K562 (cell line): ENCODE data around the gene IL2. TPM values are rescaled to one million over a fixed set of nuclear protein-coding genes. Genes with fewer than 3 reads are reported as not detected.

Experiments
- ATAC-seq: fragments of 200-7000 bp; cut with Tn5 transposase; 3 replicates; pipeline ENCODE4 v1.9.1; 2020; ENCODE audit warnings: moderate library complexity
- BruUV-seq: library from RNA; stranded (reverse); fragments of 400-500 nt; replicated peaks from 2 replicates; lab custom pipeline; 2021; lab: Mats Ljungman, UMichigan
- CTCF ChIA-PET: fragments of 300-600 bp; formaldehyde crosslinking; extraction: SDS; loops from one replicate; lab custom pipeline; 2021; ENCODE audit warnings: low intra/inter-chr PET ratio; lab: Yijun Ruan, JAX
- POLR2A ChIA-PET: fragments of 300-600, 350-650 bp; sonication (Branson Sonifier 250); formaldehyde crosslinking; extraction: SDS; loops from one replicate; lab custom pipeline; 2021; ENCODE audit warnings: antibody characterized with exemption, inconsistent platforms; lab: Yijun Ruan, JAX
- DNase-seq, 4 experiments: peaks; one replicate each; pipeline versions ENCODE4 v3.0.0 to v3.0.0-alpha.2; 2011 to 2018; ENCODE audit warnings: low spot score in 3 of 4, mixed read lengths in 3 of 4; ENCODE audit errors: extremely low read depth in 1 of 4
- FAIRE-seq: peaks from 2 replicates; lab custom pipeline; 2011; peaks lifted over from hg19 to GRCh38; lab: Jason Lieb, UNC
- H2AFZ ChIP-seq: 2 replicates; pipeline ENCODE4 v1.6.0; 2011; ENCODE audit warnings: low read depth, low read length, control low read depth, inconsistent platforms
- H3K27ac ChIP-seq: fragments of 200-600 bp; 3 replicates; pipeline ENCODE4 v1.8.0; 2011; ENCODE audit warnings: low read depth, mild to moderate bottlenecking, control low read depth, inconsistent platforms, low read length, moderate library complexity, mixed read lengths; ENCODE audit errors: extremely low read depth
- H3K27me3 ChIP-seq, 2 experiments: fragments of 300-600 bp in 1 of 2; 2 replicates in 1 of 2; 3 replicates in 1 of 2; pipeline versions ENCODE4 v1.6.0 to v1.8.0; 2011; ENCODE audit warnings: inconsistent platforms in 2 of 2, low read length in 2 of 2, mild to moderate bottlenecking in 1 of 2, mixed read lengths in 1 of 2, moderate library complexity in 1 of 2; ENCODE audit not compliant: control insufficient read depth in 2 of 2, insufficient read depth in 2 of 2
- H3K36me3 ChIP-seq: fragments of 300-600 bp; 3 replicates; pipeline ENCODE4 v1.8.0; 2011; ENCODE audit warnings: mild to moderate bottlenecking, low read length, inconsistent platforms; ENCODE audit not compliant: control insufficient read depth, insufficient read depth
- H3K4me1 ChIP-seq, 2 experiments: fragments of 200-600 bp in 1 of 2; replicated peaks in 1 of 2; 2 replicates in 1 of 2; 3 replicates in 1 of 2; pipeline versions ENCODE4 v1.5.1 to v1.8.0; 2011; ENCODE audit warnings: inconsistent platforms in 2 of 2, low read length in 2 of 2, mild to moderate bottlenecking in 1 of 2, mixed read lengths in 1 of 2, moderate library complexity in 1 of 2; ENCODE audit not compliant: control insufficient read depth in 2 of 2, insufficient read depth in 2 of 2
- H3K4me2 ChIP-seq: 2 replicates; pipeline ENCODE4 v1.6.1; 2011; ENCODE audit warnings: low read length, control low read depth, inconsistent platforms, mixed read lengths; ENCODE audit not compliant: insufficient read depth
- H3K4me3 ChIP-seq: fragments of 200-600 bp; sonication (generic), shearing (Covaris generic); 2 replicates; pipeline ENCODE4 v1.5.1; 2016; ENCODE audit warnings: control low read depth, inconsistent platforms
- H3K79me2 ChIP-seq: fragments of 200-600 bp; 3 replicates; pipeline ENCODE4 v1.8.0; 2011; ENCODE audit warnings: low read length, inconsistent platforms; ENCODE audit not compliant: control insufficient read depth, insufficient read depth
- H3K9ac ChIP-seq, 2 experiments: 2 replicates each; pipeline versions ENCODE4 v1.6.0 to v1.6.1; 2011; ENCODE audit warnings: low read depth in 2 of 2, low read length in 2 of 2, control low read depth in 1 of 2, inconsistent platforms in 1 of 2, mild to moderate bottlenecking in 1 of 2, mixed read lengths in 1 of 2; ENCODE audit not compliant: insufficient read depth in 1 of 2
- H3K9me1 ChIP-seq: one replicate; pipeline ENCODE4 v1.6.0; 2011; ENCODE audit warnings: inconsistent platforms, mild to moderate bottlenecking, low read length, moderate library complexity; ENCODE audit not compliant: control insufficient read depth, insufficient read depth
- H3K9me3 ChIP-seq: replicated peaks from 2 replicates; pipeline ENCODE4 v1.5.1; 2011; ENCODE audit warnings: low read depth, low read length, inconsistent platforms; ENCODE audit not compliant: control insufficient read depth, insufficient read depth
- H4K20me1 ChIP-seq: replicated peaks from 2 replicates; pipeline ENCODE4 v1.6.1; 2011; ENCODE audit warnings: low read length, inconsistent platforms, mixed read lengths; ENCODE audit not compliant: control insufficient read depth, insufficient read depth
- BRD9 ChIP-seq: fragments of 450-650 bp; IDR thresholded peaks from 2 replicates; pipeline ENCODE4 v1.6.1; 2018; ENCODE audit warnings: low read depth; ENCODE audit not compliant: partially characterized antibody
- EWSR1 ChIP-seq: fragments of 450-650 bp; IDR thresholded peaks from 2 replicates; pipeline ENCODE4 v1.6.1; 2018; ENCODE audit warnings: borderline replicate concordance, mild to moderate bottlenecking, low read depth, moderate library complexity; ENCODE audit not compliant: partially characterized antibody
- HDAC1 ChIP-seq, 2 experiments: fragments of 450-650 bp; IDR thresholded peaks; 2 replicates each; pipeline ENCODE4 v1.6.1; 2016 to 2017; ENCODE audit warnings: inconsistent platforms in 1 of 2, mild to moderate bottlenecking in 1 of 2, moderate library complexity in 1 of 2
- MCM7 ChIP-seq, 2 experiments: fragments of 450-650 bp; IDR thresholded peaks; 2 replicates each; pipeline ENCODE4 v1.6.1; 2016 to 2018
- NONO ChIP-seq, 2 experiments: fragments of 200-400 bp in 1 of 2; fragments of 450-650 bp in 1 of 2; formaldehyde crosslinking in 1 of 2; IDR thresholded peaks; 2 replicates each; pipeline ENCODE4 v1.6.1; 2017; ENCODE audit warnings: low read depth in 2 of 2, mild to moderate bottlenecking in 2 of 2, moderate library complexity in 2 of 2, low read length in 1 of 2
- POLR2AphosphoS5 ChIP-seq: IDR thresholded peaks from 2 replicates; pipeline ENCODE4 v1.6.1; 2011; ENCODE audit warnings: mild to moderate bottlenecking, low read depth, low read length, moderate library complexity; ENCODE audit not compliant: control insufficient read depth, insufficient read depth
- SIN3B ChIP-seq: fragments of 450-650 bp; IDR thresholded peaks from 2 replicates; pipeline ENCODE4 v1.6.1; 2017; ENCODE audit warnings: low read depth, mild to moderate bottlenecking, moderate library complexity
- SMARCC2 ChIP-seq: fragments of 450-650 bp; IDR thresholded peaks from 2 replicates; pipeline ENCODE4 v1.6.1; 2017; ENCODE audit warnings: antibody characterized with exemption, moderate library complexity, mild to moderate bottlenecking, low read depth
- SOX6 ChIP-seq: fragments of 450-650 bp; IDR thresholded peaks from 2 replicates; pipeline ENCODE4 v1.6.1; 2014; ENCODE audit warnings: mild to moderate bottlenecking
- TCF7 ChIP-seq: sonication (generic); IDR thresholded peaks from 2 replicates; pipeline ENCODE4 v1.6.1; 2016; ENCODE audit warnings: antibody characterized with exemption, borderline replicate concordance
- ZNF584 ChIP-seq: fragments of 200-800 bp; sonication (Bioruptor generic); IDR thresholded peaks from 2 replicates; pipeline ENCODE4 v1.6.1; 2016; ENCODE audit warnings: low read depth, mild to moderate bottlenecking, missing genetic modification characterization, missing compliant biosample characterization
- ZNF589 ChIP-seq: fragments of 200-800 bp; sonication (Bioruptor generic); IDR thresholded peaks from 2 replicates; pipeline ENCODE4 v1.6.1; 2016; ENCODE audit warnings: low read depth, missing genetic modification characterization, missing compliant biosample characterization
- WGBS: fragments of 100-300 bp; shearing (Covaris generic); methylation state at CpG from one replicate; pipeline ENCODE4 v1.1.6; 2016; ENCODE audit warnings: low coverage, mixed read lengths; ENCODE audit not compliant: insufficient coverage; ENCODE audit errors: missing lambda C conversion rate; 5-methylcytosine and 5-hydroxymethylcytosine counted together
- in situ Hi-C: fragments of 300-500 bp; cut with MboI; formaldehyde crosslinking; loops from 4 replicates; pipeline ENCODE4 v1.15.0; 2018; ENCODE audit warnings: inconsistent platforms, mixed read lengths
- intact Hi-C: fragments of 100-400 bp; cut with micrococcal nuclease; formaldehyde crosslinking; loops from 2 replicates; pipeline ENCODE4 v1.14.2; 2022
- polyA plus RNA-seq, 8 experiments: library from polyadenylated mRNA; depleted of rRNA in 4 of 8; stranded (reverse) in 5 of 8; unstranded in 3 of 8; fragments of >200 nt; fragmentation: Nextera tagmentation in 2 of 8; fragmentation: Illumina TruSeq in 1 of 8; extraction: Ambion mirVana in 2 of 8; extraction: Trizol in 1 of 8; gene quantifications; 2 replicates each; pipeline versions ENCODE4 v1.2.1 to v1.2.3, GENCODE V29; 2011 to 2014; ENCODE audit warnings: inconsistent platforms in 1 of 8, missing spikeins in 1 of 8
- total RNA-seq, 7 experiments: library from RNA; depleted of rRNA in 6 of 7; stranded (reverse); fragments of >200 nt in 6 of 7; fragmentation: Illumina TruSeq in 2 of 7; extraction: Trizol in 2 of 7; gene quantifications; 2 replicates each; pipeline versions ENCODE4 v1.2.1 to v1.2.3, GENCODE V29; 2011 to 2021; ENCODE audit warnings: low replicate concordance in 1 of 7
- TF ChIP-seq, protein P1 (sequence below): sonication (generic); formaldehyde crosslinking; IDR thresholded peaks from 2 replicates; pipeline ENCODE4 v1.8.0; 2022; ENCODE audit warnings: missing genetic modification reagents, mild to moderate bottlenecking, moderate library complexity, borderline replicate concordance
- TF ChIP-seq, protein P2 (sequence below): fragments of 450-650 bp; IDR thresholded peaks from 2 replicates; pipeline ENCODE4 v1.6.1; 2016
- TF ChIP-seq, protein P3 (sequence below), 2 experiments: IDR thresholded peaks; 2 replicates each; pipeline ENCODE4 v1.6.1; 2012; ENCODE audit warnings: improper control_type of control experiment in 2 of 2, low read depth in 2 of 2, low read length in 2 of 2, borderline replicate concordance in 1 of 2
- TF ChIP-seq, protein P4 (sequence below): fragments of 250-450 bp; sonication (Bioruptor Pico); IDR thresholded peaks from 2 replicates; pipeline ENCODE4 v1.8.0; 2022; ENCODE audit warnings: inconsistent platforms, mild to moderate bottlenecking, moderate library complexity, borderline replicate concordance

The IL2 gene
- total and polyA plus RNA-seq, 9 of the 15 experiments (the other 6 are each of a cell fraction or from before 2014, with no cell fraction given), result 0.11 to 0.89 TPM; not detected in 7

DNA sequence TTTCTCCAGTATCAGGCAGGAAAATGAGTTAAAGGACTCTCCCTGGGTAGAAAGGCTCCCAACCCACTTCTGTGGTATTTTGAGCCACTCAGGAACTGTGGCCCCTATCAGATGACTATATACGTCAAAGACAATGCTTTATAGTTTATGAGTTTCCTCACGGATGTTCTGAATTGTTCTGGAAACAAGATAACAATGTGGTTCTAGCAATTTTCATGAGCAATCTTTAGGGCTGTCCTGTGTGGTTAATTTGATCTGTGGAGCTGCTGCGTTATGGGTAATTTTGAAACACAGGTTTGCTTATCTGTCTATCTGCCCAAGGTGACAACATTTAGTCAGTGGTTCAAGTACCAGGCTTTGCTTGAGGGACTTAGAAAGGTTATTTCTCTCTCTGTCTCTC, 46.7 kb upstream of the IL2 start:
- H3K4me3 ChIP-seq, result no peak overlapping the region
- H3K4me1 ChIP-seq, result peaks cover 0 to 27% of the 10 kb centered on the region in 2 experiments; a peak in 3 of 5 replicates
- FAIRE-seq (no peak), DNase-seq (no peak), ATAC-seq (no peak)
- no peaks in the 10 kb centered on the region for H3K9me1 ChIP-seq
- WGBS, result 0% methylated on average over 3 of the region's 3 CpGs
- H2AFZ ChIP-seq, result peak overlapping the region; percentile 29; the same call in 1 of the 2 replicates
- no peak overlapping the region for H3K27ac ChIP-seq
- POLR2A ChIA-PET, result no interaction called here
- in situ Hi-C loops (no loop called here), intact Hi-C loops (no loop called here)
- H3K9me3 ChIP-seq, result no peaks in the 10 kb centered on the region
- no peaks in the 10 kb centered on the region for H4K20me1 ChIP-seq
- no peak overlapping the region for H3K9ac ChIP-seq
- no peaks in the 10 kb centered on the region for H3K79me2 ChIP-seq
- no TSS peak for BruUV-seq
- H3K36me3 ChIP-seq, result no peaks in the 10 kb centered on the region
- H3K27me3 ChIP-seq, result no peaks in the 10 kb centered on the region
- H3K4me2 ChIP-seq, result no peak overlapping the region
- CTCF ChIA-PET, result no interaction called here
- TF ChIP-seq EWSR1 (no peak), SMARCC2 (no peak), ZNF589 (CRISPR knock-in tag) (peak; percentile 52; the same call in 1 of the 2 replicates), HDAC1 (IDR thresholded peaks at IDR 0.05) (no peak), SIN3B (no peak), SOX6 (peak; percentile 93), TCF7 (no peak), NONO (IDR thresholded peaks at IDR 0.05; ENCODE audit: low read depth in 2 of 2, low read length in 1 of 2) (no peak), POLR2AphosphoS5 (no peak), BRD9 (no peak), ZNF584 (CRISPR knock-in tag) (no peak), MCM7 (IDR thresholded peaks at IDR 0.05) (no peak)
- TF ChIP-seq, protein P1, sequence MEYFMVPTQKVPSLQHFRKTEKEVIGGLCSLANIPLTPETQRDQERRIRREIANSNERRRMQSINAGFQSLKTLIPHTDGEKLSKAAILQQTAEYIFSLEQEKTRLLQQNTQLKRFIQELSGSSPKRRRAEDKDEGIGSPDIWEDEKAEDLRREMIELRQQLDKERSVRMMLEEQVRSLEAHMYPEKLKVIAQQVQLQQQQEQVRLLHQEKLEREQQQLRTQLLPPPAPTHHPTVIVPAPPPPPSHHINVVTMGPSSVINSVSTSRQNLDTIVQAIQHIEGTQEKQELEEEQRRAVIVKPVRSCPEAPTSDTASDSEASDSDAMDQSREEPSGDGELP (CRISPR knock-in tag), result no peak
- TF ChIP-seq, protein P2, sequence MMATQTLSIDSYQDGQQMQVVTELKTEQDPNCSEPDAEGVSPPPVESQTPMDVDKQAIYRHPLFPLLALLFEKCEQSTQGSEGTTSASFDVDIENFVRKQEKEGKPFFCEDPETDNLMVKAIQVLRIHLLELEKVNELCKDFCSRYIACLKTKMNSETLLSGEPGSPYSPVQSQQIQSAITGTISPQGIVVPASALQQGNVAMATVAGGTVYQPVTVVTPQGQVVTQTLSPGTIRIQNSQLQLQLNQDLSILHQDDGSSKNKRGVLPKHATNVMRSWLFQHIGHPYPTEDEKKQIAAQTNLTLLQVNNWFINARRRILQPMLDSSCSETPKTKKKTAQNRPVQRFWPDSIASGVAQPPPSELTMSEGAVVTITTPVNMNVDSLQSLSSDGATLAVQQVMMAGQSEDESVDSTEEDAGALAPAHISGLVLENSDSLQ, result no peak
- TF ChIP-seq, protein P3, sequence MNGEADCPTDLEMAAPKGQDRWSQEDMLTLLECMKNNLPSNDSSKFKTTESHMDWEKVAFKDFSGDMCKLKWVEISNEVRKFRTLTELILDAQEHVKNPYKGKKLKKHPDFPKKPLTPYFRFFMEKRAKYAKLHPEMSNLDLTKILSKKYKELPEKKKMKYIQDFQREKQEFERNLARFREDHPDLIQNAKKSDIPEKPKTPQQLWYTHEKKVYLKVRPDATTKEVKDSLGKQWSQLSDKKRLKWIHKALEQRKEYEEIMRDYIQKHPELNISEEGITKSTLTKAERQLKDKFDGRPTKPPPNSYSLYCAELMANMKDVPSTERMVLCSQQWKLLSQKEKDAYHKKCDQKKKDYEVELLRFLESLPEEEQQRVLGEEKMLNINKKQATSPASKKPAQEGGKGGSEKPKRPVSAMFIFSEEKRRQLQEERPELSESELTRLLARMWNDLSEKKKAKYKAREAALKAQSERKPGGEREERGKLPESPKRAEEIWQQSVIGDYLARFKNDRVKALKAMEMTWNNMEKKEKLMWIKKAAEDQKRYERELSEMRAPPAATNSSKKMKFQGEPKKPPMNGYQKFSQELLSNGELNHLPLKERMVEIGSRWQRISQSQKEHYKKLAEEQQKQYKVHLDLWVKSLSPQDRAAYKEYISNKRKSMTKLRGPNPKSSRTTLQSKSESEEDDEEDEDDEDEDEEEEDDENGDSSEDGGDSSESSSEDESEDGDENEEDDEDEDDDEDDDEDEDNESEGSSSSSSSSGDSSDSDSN (IDR thresholded peaks at IDR 0.05; ENCODE audit: borderline replicate concordance in 1 of 2, low read depth in 2 of 2, low read length in 2 of 2), result no peak
- TF ChIP-seq, protein P4, sequence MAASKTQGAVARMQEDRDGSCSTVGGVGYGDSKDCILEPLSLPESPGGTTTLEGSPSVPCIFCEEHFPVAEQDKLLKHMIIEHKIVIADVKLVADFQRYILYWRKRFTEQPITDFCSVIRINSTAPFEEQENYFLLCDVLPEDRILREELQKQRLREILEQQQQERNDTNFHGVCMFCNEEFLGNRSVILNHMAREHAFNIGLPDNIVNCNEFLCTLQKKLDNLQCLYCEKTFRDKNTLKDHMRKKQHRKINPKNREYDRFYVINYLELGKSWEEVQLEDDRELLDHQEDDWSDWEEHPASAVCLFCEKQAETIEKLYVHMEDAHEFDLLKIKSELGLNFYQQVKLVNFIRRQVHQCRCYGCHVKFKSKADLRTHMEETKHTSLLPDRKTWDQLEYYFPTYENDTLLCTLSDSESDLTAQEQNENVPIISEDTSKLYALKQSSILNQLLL (CRISPR knock-in tag), result no peak
